Neuronal stem cell (in vitro differentiated cells): ENCODE data around the gene TMEM179.

Experiments
- DNase-seq: peaks from one replicate; pipeline ENCODE4 v3.0.0-alpha.2; 2013; ENCODE audit warnings: low spot score
- H2AFZ ChIP-seq: one replicate; pipeline ENCODE4 v1.6.1; 2013; ENCODE audit warnings: mild to moderate bottlenecking, low read length, inconsistent platforms
- H2AK5ac ChIP-seq: 2 replicates; pipeline ENCODE4 v1.6.1; 2013; ENCODE audit warnings: low read depth, mild to moderate bottlenecking, inconsistent platforms, low read length, moderate library complexity, mixed read lengths
- H2BK120ac ChIP-seq: 2 replicates; pipeline ENCODE4 v1.6.1; 2013; ENCODE audit warnings: low read depth, mild to moderate bottlenecking, inconsistent platforms, low read length, moderate library complexity, mixed read lengths
- H2BK12ac ChIP-seq: one replicate; pipeline ENCODE4 v1.6.1; 2013; ENCODE audit warnings: low read length, inconsistent platforms
- H2BK15ac ChIP-seq: 2 replicates; pipeline ENCODE4 v1.6.1; 2013; ENCODE audit warnings: mild to moderate bottlenecking, low read length, inconsistent platforms, mixed read lengths
- H2BK5ac ChIP-seq: one replicate; pipeline ENCODE4 v1.6.1; 2013; ENCODE audit warnings: inconsistent platforms, mild to moderate bottlenecking, low read length, moderate library complexity
- H3K14ac ChIP-seq: one replicate; pipeline ENCODE4 v1.6.1; 2013; ENCODE audit warnings: low read length, inconsistent platforms
- H3K18ac ChIP-seq: 2 replicates; pipeline ENCODE4 v1.6.1; 2013; ENCODE audit warnings: low read length, inconsistent platforms
- H3K23ac ChIP-seq: 2 replicates; pipeline ENCODE4 v1.6.1; 2013; ENCODE audit warnings: low read depth, mild to moderate bottlenecking, mixed read lengths, low read length, inconsistent platforms; ENCODE audit not compliant: poor library complexity
- H3K27ac ChIP-seq: replicated peaks from 3 replicates; pipeline ENCODE4 v1.5.1; 2013; ENCODE audit warnings: low read length, inconsistent platforms
- H3K27me3 ChIP-seq, 3 experiments: 2 replicates each; pipeline ENCODE4 v1.6.1; 2013; ENCODE audit warnings: low read length in 3 of 3, mild to moderate bottlenecking in 2 of 3, inconsistent platforms in 1 of 3, low read depth in 1 of 3, mixed read lengths in 1 of 3, moderate library complexity in 1 of 3; ENCODE audit not compliant: control insufficient read depth in 3 of 3, insufficient read depth in 3 of 3
- H3K36me3 ChIP-seq, 2 donors: replicated peaks in 1 of 2; 2 replicates each; pipeline ENCODE4 v1.6.1; 2013; ENCODE audit warnings: low read length in 2 of 2; ENCODE audit not compliant: control insufficient read depth in 2 of 2, insufficient read depth in 2 of 2
- H3K4ac ChIP-seq: 2 replicates; pipeline ENCODE4 v1.6.1; 2013; ENCODE audit warnings: inconsistent platforms, mild to moderate bottlenecking, low read length, moderate library complexity
- H3K4me1 ChIP-seq, 2 donors: 1 replicate in 1 of 2; 2 replicates in 1 of 2; pipeline ENCODE4 v1.6.1; 2013; ENCODE audit warnings: low read length in 2 of 2, low read depth in 1 of 2; ENCODE audit not compliant: control insufficient read depth in 2 of 2, insufficient read depth in 1 of 2
- H3K4me2 ChIP-seq: one replicate; pipeline ENCODE4 v1.6.1; 2013; ENCODE audit warnings: mild to moderate bottlenecking, low read length, inconsistent platforms; ENCODE audit not compliant: insufficient read depth, poor library complexity, severe bottlenecking
- H3K4me3 ChIP-seq, 2 donors: 2 replicates each; pipeline ENCODE4 v1.5.1; 2013; ENCODE audit warnings: low read length in 2 of 2, mild to moderate bottlenecking in 2 of 2, inconsistent platforms in 1 of 2, moderate library complexity in 1 of 2
- H3K79me1 ChIP-seq: one replicate; pipeline ENCODE4 v1.6.1; 2013; ENCODE audit warnings: low read depth, mild to moderate bottlenecking, inconsistent platforms, low read length, moderate library complexity
- H3K9ac ChIP-seq: one replicate; pipeline ENCODE4 v1.6.1; 2013; ENCODE audit warnings: mild to moderate bottlenecking, low read depth, low read length, inconsistent platforms; ENCODE audit not compliant: poor library complexity
- H3K9me3 ChIP-seq, 2 donors: replicated peaks in 1 of 2; 2 replicates each; pipeline versions ENCODE3 to v1.6.1; 2013; ENCODE audit warnings: low read length in 2 of 2, mild to moderate bottlenecking in 2 of 2, inconsistent platforms in 1 of 2, low read depth in 1 of 2, mixed read lengths in 1 of 2, moderate library complexity in 1 of 2; ENCODE audit not compliant: control insufficient read depth in 2 of 2, insufficient read depth in 1 of 2
- H4K8ac ChIP-seq: one replicate; pipeline ENCODE4 v1.6.1; 2013; ENCODE audit warnings: low read depth, mild to moderate bottlenecking, inconsistent platforms, low read length, moderate library complexity
- H4K91ac ChIP-seq: one replicate; pipeline ENCODE4 v1.6.1; 2013; ENCODE audit warnings: low read length, low read depth, mild to moderate bottlenecking, inconsistent platforms; ENCODE audit not compliant: poor library complexity
- WGBS, 2 donors: extraction: QIAGEN DNeasy Blood & Tissue Kit; methylation state at CpG; one replicate each; pipeline ENCODE4 v1.1.7; 2013; ENCODE audit warnings: missing lambda C conversion rate in 2 of 2, mixed read lengths in 1 of 2; ENCODE audit not compliant: insufficient read length in 2 of 2, insufficient replicate concordance in 1 of 2; ENCODE audit errors: extremely low coverage in 2 of 2; 5-methylcytosine and 5-hydroxymethylcytosine counted together

Gene TMEM179

DNA sequence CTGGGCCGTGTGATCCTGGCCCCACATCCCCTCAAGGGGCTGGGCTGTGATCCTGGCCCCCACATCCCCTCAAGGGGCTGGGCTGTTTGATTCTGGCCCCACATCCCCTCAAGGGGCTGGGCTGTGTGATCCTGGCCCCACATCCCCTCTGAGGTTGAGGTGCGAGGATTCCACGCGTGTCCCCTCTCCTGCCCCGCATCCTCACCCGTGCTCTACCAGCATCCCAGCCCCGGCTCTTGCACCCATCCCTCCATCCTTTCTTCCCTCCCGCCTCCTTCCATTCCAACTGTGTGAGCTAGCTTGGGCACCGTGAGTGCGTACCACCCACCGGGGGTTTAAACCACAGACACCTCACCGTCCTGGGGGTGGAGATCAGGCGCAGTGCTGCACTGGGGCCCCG, 31.1 kb upstream of the TMEM179 start:
- H3K4me1 ChIP-seq: peaks cover 0 to 8% of the 10 kb centered on the region in 2 donors
- H4K8ac ChIP-seq: no peak overlapping the region
- H3K27me3 ChIP-seq: peaks cover 0 to 50% (median 0%) of the 10 kb centered on the region in 3 experiments
- H2AFZ ChIP-seq: no peak overlapping the region
- peak overlapping the region; percentile 72 for H3K18ac ChIP-seq
- H3K27ac ChIP-seq: no peak overlapping the region
- no CpG with 5 or more reads among the region's 14 CpGs for WGBS, 2 donors
- peak overlapping the region; percentile 42 for H2BK15ac ChIP-seq
- H3K14ac ChIP-seq: peak overlapping the region; percentile 28
- H3K4me3 ChIP-seq: no peak overlapping the region
- no peaks in the 10 kb centered on the region for H3K79me1 ChIP-seq
- peak overlapping the region; percentile 17 for H3K23ac ChIP-seq
- H3K4me2 ChIP-seq: no peak overlapping the region
- DNase-seq: no peak
- no peaks in the 10 kb centered on the region for H3K9me3 ChIP-seq
- no peak overlapping the region for H3K9ac ChIP-seq
- H3K4ac ChIP-seq: no peak overlapping the region
- H2BK12ac ChIP-seq: no peak overlapping the region
- no peak overlapping the region for H2AK5ac ChIP-seq
- H4K91ac ChIP-seq: no peak overlapping the region
- H2BK120ac ChIP-seq: no peak overlapping the region
- no peaks in the 10 kb centered on the region for H3K36me3 ChIP-seq
- no peak overlapping the region for H2BK5ac ChIP-seq

DNA sequence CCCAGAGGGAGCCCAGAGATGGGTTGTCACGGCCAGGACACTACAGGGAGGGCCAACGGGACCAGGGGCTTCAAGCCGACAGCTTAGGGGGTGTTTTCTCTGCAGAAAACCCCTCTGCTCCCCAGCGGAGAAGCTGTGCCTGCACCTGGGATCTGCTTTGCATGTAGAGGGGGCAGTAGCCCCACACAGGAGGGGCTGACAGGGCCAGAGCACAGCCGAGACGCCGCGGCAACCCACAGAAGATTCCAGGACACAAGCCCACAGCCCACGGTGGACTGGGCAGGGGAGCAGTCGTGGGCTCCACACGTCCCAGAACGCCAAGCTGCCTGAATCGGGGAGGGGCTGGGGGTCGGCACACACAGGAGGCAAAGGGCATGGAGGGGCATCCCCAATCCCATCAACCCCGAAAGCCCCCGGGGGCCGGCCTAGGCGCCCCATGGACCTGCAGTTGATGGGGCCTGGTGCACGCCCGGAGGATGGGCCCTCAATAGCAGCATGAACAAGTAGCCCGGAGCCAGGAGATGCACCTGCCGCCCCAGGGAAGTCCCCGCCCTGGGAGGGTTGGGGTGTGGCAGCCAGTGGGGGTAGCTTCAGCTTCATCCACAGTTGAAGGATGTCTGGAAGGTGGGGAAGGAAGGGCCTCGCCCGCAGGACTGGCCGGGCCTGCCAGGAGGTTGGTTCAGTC, 30.5 kb upstream of the TMEM179 start:
- Histone ChIP-seq H2AFZ (no peak overlapping the region), H3K4me1 (peaks cover 0 to 7% of the 10 kb centered on the region in 2 donors), H3K9me3 (no peaks in the 10 kb centered on the region), H3K4ac (peak overlapping the region; percentile 66), H2BK12ac (peak overlapping the region; percentile 22), H3K14ac (peak overlapping the region; percentile 21), H3K9ac (no peak overlapping the region), H4K91ac (no peak overlapping the region), H3K27me3 (peaks cover 0 to 50% (median 0%) of the 10 kb centered on the region in 3 experiments), H3K4me3 (no peak overlapping the region), H3K4me2 (no peak overlapping the region), H3K23ac (peak overlapping the region; percentile 31), H2AK5ac (peak overlapping the region; percentile 75), H2BK5ac (no peak overlapping the region), H4K8ac (no peak overlapping the region), H3K79me1 (no peaks in the 10 kb centered on the region), H3K18ac (peak overlapping the region; percentile 72), H3K36me3 (no peaks in the 10 kb centered on the region), H2BK120ac (no peak overlapping the region), H3K27ac (no peak overlapping the region), H2BK15ac (peak overlapping the region; percentile 27)
- DNase-seq: no peak
- no CpG with 5 or more reads among the region's 26 CpGs for WGBS, 2 donors

DNA sequence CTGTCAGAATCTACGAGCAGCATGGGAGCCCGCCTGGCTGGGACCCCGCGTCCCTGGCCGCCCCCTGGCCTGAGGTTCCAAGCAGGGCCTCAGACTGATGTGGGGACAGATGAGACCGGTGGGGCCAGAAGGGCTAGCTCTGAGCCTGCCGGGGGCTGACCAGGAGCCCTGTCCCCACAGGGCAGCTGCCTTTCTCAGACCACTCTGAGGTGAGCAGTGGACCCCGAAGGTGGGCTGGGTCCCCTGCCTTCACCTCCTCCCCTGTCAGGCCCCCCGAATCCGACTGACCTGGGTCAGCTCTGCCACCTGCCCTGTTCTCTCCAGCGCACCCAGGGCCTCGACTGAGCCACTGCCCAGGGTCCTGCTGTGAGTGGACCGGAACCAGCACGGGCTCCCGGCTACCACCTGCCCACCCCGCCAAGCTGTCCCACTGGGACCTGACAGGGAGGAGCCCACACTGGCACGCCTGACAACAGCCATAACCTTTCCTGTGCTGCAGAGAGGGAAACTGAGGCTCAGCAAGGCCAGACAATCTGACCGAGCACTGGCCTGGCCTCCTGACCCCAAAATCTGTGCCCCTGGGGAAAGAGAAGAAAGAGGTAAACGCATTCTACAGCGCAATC, 29.7 kb upstream of the TMEM179 start:
- Histone ChIP-seq H3K27me3 (peaks cover 0 to 47% (median 0%) of the 10 kb centered on the region in 3 experiments), H2AK5ac (peak overlapping the region; percentile 75), H3K4ac (peak overlapping the region; percentile 66), H4K91ac (no peak overlapping the region), H2BK12ac (no peak overlapping the region), H2AFZ (no peak overlapping the region), H2BK15ac (no peak overlapping the region), H3K79me1 (no peaks in the 10 kb centered on the region), H3K9ac (peak overlapping the region; percentile 57), H2BK5ac (no peak overlapping the region), H3K4me1 (peaks cover 0 to 4% of the 10 kb centered on the region in 2 donors), H3K4me2 (no peak overlapping the region), H3K18ac (peak overlapping the region; percentile 48), H3K27ac (no peak overlapping the region), H2BK120ac (no peak overlapping the region), H3K23ac (peak overlapping the region; percentile 80), H3K14ac (peak overlapping the region; percentile 38), H3K9me3 (peaks cover 0 to 2% of the 10 kb centered on the region in 2 donors), H3K36me3 (no peaks in the 10 kb centered on the region), H3K4me3 (no peak overlapping the region), H4K8ac (peak overlapping the region; percentile 17)
- no CpG with 5 or more reads among the region's 20 CpGs for WGBS, 2 donors
- no peak for DNase-seq
